Fibroblast of villous mesenchyme (primary cell): ENCODE data around the gene SALL2. TPM values are rescaled to one million over a fixed set of nuclear protein-coding genes. Genes with fewer than 3 reads are reported as not detected.
A peak's percentile ranks its signal among the peaks of the same experiment; 100 is the strongest.

Experiments
- DNase-seq: peaks from one replicate; pipeline ENCODE4 v3.0.0-alpha.2; 2010; ENCODE audit warnings: low read depth
- H3K4me3 ChIP-seq: 2 replicates; pipeline ENCODE4 v1.5.1; 2011; ENCODE audit warnings: low read depth, mild to moderate bottlenecking, low read length
- total RNA-seq: library from RNA; depleted of rRNA; stranded (reverse); fragments of >200 nt; gene quantifications from 2 replicates; pipeline ENCODE4 v1.2.3, GENCODE V29; 2012
- TF ChIP-seq, protein P1 (sequence below): IDR thresholded peaks from 2 replicates; pipeline ENCODE4 v1.5.1; 2012; ENCODE audit warnings: low read depth, mild to moderate bottlenecking, low read length; ENCODE audit not compliant: insufficient read depth

The SALL2 gene
- total RNA-seq, 1 donor: 3.9 TPM

- no peak for DNase-seq
- TF ChIP-seq, protein P1, sequence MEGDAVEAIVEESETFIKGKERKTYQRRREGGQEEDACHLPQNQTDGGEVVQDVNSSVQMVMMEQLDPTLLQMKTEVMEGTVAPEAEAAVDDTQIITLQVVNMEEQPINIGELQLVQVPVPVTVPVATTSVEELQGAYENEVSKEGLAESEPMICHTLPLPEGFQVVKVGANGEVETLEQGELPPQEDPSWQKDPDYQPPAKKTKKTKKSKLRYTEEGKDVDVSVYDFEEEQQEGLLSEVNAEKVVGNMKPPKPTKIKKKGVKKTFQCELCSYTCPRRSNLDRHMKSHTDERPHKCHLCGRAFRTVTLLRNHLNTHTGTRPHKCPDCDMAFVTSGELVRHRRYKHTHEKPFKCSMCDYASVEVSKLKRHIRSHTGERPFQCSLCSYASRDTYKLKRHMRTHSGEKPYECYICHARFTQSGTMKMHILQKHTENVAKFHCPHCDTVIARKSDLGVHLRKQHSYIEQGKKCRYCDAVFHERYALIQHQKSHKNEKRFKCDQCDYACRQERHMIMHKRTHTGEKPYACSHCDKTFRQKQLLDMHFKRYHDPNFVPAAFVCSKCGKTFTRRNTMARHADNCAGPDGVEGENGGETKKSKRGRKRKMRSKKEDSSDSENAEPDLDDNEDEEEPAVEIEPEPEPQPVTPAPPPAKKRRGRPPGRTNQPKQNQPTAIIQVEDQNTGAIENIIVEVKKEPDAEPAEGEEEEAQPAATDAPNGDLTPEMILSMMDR: no peak
- H3K4me3 ChIP-seq: peak overlapping the region; percentile 36
Observed at GRCh38 chr14:21536418-21537089, 10.4 kb upstream of the SALL2 start.

GRCh38 chr14:21535545-21536417 is 9.6 kb upstream of the SALL2 start:
- DNase-seq: no peak
- TF ChIP-seq, protein P1: no peak
- no peak overlapping the region for H3K4me3 ChIP-seq

- TF ChIP-seq, protein P1: no peak
- no peak for DNase-seq
- no peak overlapping the region for H3K4me3 ChIP-seq
Observed at GRCh38 chr14:21534576-21534975, 8.4 kb upstream of the SALL2 start.

- H3K4me3 ChIP-seq: no peak overlapping the region
- TF ChIP-seq, protein P1: no peak
- no peak for DNase-seq
Observed at GRCh38 chr14:21533294-21533693, 7.1 kb upstream of the SALL2 start.

DNA sequence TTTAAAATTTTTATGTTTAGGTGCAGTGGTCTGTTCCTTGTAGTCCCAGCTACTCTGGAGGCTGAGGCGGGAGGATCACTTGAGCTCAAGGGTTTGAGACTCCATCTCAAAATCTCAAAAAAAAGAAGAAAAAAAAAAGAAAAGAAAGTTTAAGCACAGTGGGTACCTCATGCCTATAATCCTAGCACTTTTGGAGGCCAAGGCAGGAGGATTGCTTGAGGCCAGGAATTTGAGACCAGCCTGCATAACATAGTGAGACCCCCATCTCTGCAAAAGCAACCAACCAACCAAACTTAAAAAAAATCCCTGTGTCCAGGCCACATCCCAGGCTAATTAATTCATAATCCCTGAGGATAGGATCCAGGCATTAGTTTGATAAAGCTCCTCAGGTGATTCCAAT is 3.4 kb upstream of the SALL2 start:
- DNase-seq: no peak
- no peak overlapping the region for H3K4me3 ChIP-seq

GRCh38 chr14:21528381-21529348 is 2.5 kb upstream of the SALL2 start:
- H3K4me3 ChIP-seq: no peak overlapping the region
- TF ChIP-seq, protein P1: no peak
- peak; percentile 54 for DNase-seq

More for the DNA sequence above, 3.4 kb upstream of the SALL2 start:
- TF ChIP-seq, protein P1: no peak
